VCaP (cell line): ENCODE results near the gene CD244.

Experiments used
- H3K27ac ChIP-seq: fragments of 450-650 bp; 2 replicates; pipeline ENCODE4 v1.5.1; 2017
- CTCF ChIP-seq: fragments of 450-650 bp; conservative IDR thresholded peaks from 2 replicates; pipeline ENCODE4 v1.5.1; 2017; ENCODE audit warnings: mild to moderate bottlenecking, moderate library complexity

The CD244 gene

GRCh38 chr1:160853014-160853413 lies 9.7 kb downstream of the CD244 start:
- TF ChIP-seq CTCF: no peak
- H3K27ac ChIP-seq: no peak overlapping the region

- no peak for TF ChIP-seq CTCF
- H3K27ac ChIP-seq: no peak overlapping the region
Measured at GRCh38 chr1:160850993-160851392, 11.7 kb downstream of the CD244 start.

GRCh38 chr1:160850541-160850940 lies 12.1 kb downstream of the CD244 start:
- H3K27ac ChIP-seq: no peak overlapping the region
- TF ChIP-seq CTCF: no peak

- no peak overlapping the region for H3K27ac ChIP-seq
- no peak for TF ChIP-seq CTCF
Measured at GRCh38 chr1:160846281-160846680, 16.4 kb downstream of the CD244 start.

- TF ChIP-seq CTCF: no peak
- H3K27ac ChIP-seq: no peak overlapping the region
Measured at GRCh38 chr1:160844447-160845232, 18.0 kb downstream of the CD244 start.

GRCh38 chr1:160841079-160841478 lies 21.6 kb downstream of the CD244 start:
- no peak overlapping the region for H3K27ac ChIP-seq
- TF ChIP-seq CTCF: no peak

GRCh38 chr1:160839746-160840145 lies 22.9 kb downstream of the CD244 start:
- no peak overlapping the region for H3K27ac ChIP-seq
- no peak for TF ChIP-seq CTCF
